GM18499 (cell line): ENCODE measurements around the gene SDK2.
"Not testable (repeated sequence)": the region's sequence is repeated elsewhere in the genome, so short reads cannot be mapped to it uniquely, and the experiment has no call there.

Experiments
- ATAC-seq: cut with Tn5 transposase; IDR thresholded peaks from one replicate; pipeline ENCODE4 v1.9.1; 2021; ENCODE audit warnings: moderate number of reproducible peaks; ENCODE audit not compliant: insufficient read depth, unreplicated experiment

The SDK2 gene

DNA sequence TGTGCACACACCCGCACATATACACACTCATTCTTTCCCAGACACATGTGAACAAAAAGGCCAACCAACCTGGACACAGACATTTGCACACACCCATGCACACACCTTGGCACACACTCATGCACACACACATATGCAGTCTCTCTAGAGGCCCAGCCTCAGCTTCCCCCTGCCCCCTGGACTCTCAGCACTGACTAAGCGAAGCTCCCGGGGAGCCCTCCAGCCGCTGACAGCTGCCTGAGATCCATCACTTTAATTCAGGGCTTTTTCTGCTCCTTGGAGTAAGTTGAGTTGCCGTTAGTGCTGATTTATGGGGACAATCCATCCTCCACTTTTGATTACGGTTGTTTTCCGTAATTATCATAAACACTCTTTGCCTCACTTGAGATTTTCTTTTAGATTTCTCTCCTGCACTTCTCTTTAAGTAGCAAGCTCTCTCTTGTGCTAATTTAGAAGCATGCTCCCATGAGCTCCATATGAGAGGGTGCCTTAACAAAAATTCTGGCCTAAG lies 173.9 kb downstream of the SDK2 start:
- no peak for ATAC-seq

DNA sequence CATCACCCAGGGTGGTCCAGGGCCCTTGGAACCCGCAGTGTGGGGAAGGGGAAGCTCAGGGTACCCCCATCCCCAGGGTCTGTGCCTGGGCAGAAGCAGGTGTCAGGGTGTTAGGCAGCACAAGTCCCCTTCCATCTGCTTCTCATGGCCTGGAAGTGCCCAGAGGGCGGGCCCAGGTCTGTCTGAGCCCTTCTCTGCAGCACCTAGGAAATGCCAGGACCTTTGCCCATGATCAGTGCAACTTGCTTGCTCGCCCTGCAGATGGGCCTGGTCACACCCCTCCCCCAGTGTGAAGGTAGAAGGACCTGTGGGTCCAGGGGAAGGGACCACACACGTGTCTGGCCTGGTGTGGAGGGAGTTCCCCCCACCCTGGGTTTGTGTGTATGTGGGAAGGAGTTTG lies 174.9 kb downstream of the SDK2 start:
- no peak for ATAC-seq

DNA sequence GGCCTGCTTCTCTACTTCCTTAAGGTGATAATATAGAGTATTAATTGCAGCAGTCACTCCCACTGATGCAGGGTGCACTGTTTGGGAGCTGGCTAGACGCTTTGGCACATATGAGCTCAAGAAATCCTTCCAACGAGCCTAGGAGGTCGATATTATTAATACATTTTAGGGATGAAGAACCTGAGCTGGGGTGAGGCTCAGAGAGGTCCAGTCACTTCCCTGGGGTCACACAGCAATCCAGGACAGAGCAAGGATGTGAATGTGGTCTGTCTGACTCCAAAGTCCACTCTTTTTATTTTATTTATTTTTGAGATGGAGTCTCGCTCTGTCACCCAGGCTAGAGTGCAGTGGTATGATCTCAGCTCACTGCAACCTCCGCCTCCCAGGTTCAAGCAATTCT lies 176.0 kb downstream of the SDK2 start:
- ATAC-seq, result no peak

DNA sequence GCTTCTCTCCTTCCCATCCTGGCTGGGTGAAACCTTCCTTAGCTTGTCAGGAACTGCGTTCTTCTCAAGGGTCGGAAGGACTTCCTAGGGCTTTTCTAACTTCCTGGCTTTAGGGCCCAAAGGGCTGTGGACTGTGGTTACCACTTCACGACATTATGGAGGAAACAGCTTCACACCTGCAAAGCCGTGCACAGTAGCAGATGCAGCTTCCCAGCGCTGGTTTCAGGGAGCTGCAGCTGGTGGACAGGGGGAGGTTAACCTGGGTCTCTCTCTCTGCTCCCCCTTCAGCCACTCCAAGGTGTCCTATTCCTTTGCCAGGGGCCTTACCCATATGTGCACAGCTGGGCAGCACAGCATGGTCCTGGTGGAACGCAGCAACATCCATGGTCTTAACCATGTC lies 176.6 kb downstream of the SDK2 start:
- ATAC-seq, result no peak

DNA sequence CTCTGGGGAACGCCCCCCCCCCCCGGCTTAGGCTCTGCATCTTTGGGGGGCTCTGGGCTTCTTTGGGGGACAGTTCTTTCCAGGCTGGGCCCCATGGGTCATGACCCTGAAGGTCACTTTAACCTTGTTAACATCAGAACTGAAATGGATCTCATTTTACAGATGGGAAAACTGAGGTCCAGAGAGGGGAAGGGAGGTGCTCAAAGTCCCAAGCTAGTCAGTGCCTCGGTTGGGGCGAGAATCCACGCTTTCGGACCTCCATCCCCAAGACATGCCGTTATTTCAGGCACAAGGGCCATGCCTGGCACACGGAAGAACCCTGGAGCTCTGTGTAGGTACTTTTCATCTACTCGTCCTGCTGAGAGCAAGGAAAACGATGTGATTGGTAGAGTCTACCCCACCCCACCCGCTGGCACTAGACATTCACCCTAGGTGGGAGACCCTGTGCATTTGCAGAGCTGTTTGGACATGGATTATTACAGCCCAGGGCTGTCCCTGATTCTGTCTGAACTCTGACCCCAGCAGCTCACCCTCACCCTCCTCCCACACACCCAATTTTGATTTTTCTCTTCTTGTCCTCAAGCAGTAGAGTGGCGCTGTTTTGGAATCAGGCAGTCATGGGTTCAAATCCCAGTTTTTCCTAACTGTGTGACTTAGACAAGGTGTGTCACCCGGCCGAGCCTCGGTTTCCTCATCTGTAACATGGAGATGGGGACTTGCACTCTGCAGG lies 177.4 kb downstream of the SDK2 start:
- no peak for ATAC-seq

DNA sequence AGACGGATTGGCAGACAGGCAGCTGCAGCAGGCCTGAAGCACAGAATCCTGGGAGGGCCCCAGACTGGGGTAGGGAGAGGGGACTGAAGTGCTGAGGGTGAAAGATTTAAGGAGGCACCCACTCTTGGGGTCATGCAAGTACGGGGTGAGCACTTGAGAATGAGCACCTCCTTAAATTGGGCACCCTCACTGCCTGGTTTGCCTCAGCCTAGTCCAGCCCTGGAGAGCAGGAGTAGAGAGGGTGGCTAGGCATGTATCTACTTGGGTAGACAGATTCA lies 178.4 kb downstream of the SDK2 start:
- no peak for ATAC-seq

DNA sequence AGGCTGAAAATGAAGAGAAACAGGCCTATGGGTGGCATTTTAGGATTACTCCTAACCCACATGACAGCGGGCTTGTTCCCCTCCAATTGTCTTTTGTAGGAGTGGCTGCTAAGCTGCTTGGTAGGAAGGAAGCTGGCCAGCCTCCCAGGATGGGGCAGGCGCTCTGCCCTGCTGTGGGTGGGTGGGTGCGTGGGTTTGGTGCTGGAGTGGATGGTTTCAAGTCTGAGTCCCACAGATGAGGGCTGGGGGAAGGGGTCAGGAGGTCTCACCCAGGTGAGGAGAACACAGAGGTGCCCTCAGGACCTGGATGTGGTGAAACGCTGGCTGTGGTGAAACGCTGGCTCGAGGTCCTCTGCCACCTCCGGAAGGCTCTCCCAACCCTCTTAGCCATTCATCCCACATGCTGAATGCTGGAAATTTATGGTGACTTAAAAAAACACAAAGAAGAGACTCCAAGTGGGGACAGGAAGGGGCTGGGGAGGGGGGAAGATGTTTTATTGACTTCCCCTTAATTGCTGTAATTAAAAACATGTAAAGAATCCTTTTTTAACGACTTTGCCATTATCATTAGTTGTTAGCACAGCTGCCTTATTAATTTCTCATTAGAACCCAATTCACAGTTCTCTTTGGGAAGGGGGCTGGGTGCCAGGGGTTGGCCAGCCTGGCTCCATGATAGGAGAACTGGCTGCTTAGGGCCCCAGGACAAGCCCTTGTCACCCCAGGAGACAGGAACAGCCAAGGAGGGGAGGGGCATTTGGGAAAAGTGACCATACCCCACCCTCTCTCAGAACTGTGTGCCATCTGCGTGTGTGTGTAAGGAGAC lies 178.9 kb downstream of the SDK2 start:
- ATAC-seq, result no peak

DNA sequence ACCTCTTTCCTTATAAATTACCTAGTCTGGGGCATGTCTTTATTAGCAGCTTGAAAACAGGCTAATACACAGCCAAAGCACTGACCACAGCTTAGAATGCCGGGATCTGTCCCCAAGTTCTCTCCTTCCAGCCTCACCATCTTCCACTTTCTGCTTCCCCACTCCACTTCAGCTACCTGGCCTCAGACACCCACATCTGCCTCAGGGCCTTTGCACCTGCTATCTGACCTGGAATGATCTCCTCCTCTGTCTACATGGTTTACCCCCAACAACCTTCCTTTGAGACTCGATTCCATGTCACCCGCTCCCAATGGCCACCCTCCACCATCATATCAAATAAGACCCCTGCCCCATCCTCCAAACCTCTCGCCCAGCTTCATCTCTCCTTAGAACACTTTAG lies 179.8 kb downstream of the SDK2 start:
- no peak for ATAC-seq

DNA sequence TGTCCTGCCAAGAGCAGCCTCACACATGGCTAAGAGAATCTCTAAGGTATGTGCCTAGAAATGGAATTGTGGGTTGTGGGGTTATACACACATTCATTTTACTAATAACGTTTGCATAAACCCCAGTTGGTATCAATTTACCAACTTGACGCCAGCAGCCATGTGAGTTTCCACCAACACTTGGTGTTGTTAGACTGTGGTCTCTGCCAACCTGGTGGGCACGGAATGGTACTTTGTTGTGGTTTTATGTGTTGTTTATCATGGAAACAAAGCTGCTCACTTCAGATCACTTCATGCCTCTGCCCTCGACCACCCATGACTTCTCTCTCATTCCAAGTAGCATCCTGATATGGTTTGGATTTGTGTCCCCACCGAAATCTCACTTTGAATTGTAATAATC lies 180.4 kb downstream of the SDK2 start:
- no peak for ATAC-seq

DNA sequence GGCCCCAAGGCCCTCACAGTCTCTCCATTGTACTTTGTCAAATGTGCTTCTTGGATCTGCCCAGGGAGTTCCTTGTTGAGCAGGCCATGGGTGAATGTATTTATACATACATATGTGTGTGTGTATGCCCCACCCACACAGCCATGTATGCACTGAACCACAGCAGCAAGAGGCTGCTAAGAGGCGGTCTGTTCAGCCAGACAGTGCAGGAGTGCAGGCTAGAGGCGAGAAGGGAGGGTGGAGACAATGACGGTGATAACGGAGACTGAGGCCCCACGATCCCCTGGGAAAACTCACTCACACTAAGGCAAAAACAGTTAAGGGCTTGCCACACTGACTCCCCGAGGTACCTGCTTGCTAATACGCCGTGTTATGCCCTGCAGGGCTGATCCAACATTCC lies 181.4 kb downstream of the SDK2 start:
- ATAC-seq, result no peak

DNA sequence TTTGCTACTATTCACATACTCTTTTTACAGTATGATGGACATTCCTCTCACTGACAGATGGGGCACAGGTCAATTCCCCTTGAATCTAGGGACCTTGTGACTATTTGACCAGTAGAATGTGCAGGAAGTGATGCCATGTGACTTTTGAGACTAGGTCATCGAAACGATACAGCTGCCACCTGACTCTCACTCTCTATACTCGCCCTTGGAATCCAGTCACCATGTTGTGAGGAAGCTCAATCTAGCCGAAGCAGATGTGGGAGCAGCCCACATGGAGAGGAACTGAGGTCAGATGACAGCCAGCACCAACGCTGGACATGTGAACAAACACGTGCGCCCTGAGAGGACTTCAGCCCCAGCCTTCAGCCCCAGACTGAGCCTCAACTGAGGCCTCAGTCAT lies 184.3 kb downstream of the SDK2 start:
- no peak for ATAC-seq

DNA sequence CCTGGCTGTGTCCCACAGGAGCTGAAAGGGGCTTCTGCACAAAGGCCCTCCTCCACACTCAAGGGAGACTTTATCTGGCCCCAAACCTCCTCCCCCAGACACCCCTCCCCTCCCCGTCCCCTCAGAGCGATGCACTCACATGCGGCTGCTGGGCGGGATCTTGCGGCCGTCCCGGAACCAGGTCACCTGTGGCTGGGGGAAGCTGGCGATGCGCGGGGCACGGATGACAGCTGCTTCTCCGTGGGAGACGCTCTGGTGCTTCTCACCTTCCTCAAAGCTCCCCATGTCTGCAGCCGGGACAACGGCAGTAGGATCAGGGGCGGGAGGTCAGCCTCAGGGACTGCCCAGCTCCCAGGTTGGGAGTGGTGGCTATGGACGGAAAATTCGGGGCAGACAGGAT lies 188.5 kb downstream of the SDK2 start:
- ATAC-seq, result no peak

DNA sequence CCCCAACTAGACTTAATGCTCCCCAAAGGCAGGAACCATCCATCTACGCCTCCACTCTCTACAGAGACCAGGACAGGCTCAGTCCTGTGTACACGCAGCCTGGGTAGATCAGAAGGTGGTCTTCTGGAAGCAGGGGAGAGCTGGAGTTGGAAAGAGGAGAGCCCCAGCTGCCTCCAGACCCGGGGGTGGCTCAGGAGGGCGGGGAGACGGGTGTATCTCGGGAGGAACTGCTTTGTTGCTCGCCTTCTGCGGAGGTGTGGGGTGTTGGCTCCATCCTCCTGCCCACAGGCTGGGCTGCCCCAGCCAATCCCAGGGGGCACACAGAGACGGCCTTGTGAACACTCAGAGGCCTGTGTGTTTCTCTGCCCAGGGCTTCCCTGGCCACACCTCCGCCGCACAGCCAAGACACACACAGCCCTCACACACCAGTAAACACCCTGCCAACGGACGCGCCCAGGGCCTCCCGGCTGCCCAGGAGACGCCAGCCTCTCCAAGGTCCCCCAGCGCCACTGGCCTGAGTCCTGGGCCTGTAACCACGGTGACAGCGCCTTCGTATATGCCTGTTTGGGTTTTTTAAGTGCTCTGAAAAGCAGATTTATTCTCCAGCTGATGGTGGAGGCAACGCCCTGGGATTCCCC lies 189.1 kb downstream of the SDK2 start:
- ATAC-seq, result no peak

DNA sequence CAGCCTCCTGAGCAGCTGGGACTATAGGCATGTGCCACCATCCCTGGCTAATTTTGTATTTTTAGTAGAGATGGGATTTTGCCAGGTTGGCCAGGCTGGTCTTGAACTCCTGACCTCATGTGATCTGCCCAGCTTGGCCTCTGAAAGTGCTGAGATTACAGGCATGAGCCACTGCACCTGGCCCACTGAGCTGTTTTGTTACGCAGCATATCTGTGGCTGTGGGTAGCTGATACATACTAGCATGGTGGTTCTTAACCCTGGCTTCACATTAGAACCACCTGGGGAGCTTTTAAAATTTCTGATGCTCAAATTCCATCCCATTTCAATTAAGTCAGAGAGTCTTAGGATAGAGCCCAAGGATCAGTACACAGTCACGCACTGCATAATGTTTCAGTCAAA lies 190.8 kb downstream of the SDK2 start:
- not testable (repeated sequence) for ATAC-seq

DNA sequence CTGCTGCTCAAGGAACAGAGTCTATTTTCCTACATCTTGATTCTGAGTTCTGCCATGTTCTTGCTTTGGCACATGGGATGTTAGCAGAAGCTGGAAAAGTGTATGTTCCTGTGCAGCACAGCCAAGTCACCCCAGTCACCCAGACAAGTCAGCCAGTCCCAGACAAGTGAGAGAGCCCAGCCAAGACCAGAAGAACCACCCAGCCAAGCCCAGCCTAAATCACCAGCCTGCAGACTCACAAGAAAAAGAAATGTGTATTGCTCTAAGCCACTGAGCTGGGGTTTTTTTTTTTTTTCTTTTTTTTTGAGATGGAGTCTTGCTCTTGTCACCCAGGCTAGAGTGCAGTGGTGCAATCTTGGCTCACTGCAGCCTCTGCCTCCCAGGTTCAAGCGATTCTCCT lies 191.2 kb downstream of the SDK2 start:
- ATAC-seq, result no peak

DNA sequence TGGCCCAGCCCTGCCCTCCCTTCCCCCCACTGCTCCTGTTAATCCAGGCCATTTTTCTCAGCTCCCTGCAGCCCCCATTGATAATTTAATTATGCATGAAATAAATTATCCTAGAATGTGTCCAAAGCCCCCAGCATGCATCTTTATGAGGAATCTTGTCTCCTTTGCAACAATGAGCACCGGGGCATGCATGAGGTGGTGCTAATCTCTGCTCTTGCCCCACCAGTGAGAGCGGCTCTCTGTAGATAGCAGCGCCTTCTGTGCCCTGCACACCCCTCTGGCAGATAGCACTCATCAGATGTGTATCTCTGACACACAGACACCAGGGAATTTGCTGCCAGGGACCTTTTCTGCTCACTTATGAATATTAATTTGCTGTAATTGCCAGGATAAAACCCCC lies 192.2 kb downstream of the SDK2 start:
- no peak for ATAC-seq

DNA sequence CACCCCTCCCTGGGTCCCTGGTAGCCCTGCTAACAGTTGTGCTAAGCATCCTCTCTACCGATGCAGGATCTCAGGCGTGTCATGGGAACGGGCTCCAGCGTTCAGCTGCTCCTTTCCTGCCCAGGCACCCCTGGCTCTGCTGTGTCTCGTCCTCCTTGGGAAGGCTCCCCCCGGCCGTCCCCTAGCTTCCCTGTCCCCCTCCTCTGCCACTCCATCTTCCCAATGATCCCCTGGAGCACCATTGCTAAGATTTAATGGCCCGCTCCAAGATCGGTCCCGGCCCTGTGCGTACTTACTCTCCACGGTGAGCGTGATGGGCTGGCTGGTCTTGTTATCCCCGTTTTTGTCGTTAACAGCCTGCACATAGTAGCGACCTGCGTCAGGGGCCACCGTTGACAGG lies 196.9 kb downstream of the SDK2 start:
- ATAC-seq, result no peak

DNA sequence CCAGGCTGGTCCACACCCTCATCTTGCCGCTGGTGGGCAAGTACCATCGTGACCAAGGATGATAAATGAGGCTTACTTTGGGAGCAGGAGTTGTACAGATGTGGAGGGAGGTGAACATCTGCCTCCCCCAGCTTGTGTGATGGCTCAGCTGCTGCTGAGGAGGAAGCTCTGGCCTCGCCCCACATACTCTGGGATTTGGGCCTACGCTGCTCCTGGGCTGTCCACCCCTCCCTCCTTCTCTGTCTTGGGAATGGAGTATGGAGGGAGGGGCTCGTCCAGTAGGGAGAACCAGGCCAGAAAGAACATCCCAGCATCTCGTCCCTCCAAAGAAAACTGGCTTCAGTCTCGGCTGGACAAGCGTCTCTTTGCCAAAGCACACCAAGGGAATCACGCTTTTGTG lies 197.6 kb downstream of the SDK2 start:
- no peak for ATAC-seq

DNA sequence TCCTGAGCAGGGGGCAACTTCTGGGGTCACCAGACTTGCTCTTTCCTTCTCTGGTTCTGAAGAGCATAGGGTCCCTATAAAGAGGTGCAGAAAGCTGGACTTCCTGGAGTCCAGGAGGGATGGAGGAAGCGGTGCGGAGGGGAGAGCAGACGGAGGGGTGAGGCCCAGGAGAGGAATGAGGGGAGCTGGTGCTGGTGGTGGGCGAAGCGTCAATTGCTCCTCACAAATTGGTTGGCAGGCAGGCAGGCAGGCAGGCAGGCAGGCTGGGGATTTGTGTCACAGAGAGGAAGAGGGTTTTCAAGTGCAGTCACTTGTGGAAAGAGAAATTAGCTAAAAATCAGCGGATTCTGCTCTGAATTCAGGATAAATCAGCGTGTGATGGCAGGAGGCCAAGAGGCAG lies 198.8 kb downstream of the SDK2 start:
- no peak for ATAC-seq

DNA sequence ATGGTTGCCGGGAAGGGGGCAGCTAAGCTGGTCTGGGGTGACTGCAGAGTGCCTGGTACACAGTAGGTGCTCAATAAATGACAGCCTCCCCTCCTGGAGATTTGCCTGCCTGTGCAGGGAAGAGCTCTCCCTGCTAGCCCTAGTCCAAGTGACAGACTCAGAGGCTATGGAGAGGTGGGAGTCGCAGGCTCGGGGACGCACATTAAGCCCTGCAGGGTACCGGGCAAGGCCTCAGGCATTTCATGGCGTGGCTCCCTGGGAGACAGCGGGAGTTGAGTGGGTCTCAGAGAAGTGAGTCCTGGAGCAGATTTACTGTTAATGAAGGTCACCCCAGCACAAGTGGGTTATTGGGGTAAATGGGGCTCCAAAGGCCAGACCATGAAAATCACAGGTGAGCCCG lies 200.2 kb downstream of the SDK2 start:
- no peak for ATAC-seq

DNA sequence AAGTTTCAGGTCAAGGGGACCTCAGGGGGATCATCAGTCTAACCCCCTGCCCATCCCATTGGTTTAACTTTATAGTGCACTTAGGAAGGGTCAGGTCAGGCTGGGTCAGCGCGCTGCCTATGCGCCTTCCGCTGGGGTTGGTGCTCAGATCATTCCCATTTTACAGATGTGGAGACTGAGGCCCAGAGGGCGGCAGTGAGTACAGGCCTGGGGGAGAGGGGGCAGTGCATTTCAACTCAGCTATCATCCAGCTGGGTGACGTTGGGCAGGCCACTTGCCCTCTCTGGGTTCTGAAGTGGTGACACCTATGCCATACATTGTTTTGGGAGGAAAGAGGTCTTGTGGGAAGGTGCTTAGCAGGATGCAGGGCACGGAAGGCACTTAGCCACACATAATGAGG lies 204.6 kb downstream of the SDK2 start:
- ATAC-seq, result no peak

DNA sequence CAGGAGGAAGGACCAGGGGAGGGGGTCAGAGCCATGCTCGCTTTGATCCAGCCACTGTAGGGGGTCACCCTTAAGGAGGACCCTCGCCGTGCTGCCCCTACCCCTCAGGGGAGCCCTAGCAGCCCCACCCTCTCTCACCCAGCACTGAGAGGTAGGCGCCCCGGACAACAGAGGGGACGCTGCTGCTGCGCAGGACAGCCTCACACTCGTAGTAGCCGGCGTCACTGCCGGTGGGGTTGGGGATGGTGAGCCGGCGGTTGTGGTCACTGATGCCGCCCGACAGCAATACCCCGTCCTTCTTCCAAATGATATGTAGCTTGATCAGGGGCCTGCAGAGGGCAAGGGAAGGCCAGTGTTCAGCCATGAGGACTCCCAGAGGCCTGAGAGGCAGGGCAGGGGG lies 206.4 kb downstream of the SDK2 start:
- no peak for ATAC-seq
